ENCODE measurements around the gene RAD21L1.

Gene RAD21L1

DNA sequence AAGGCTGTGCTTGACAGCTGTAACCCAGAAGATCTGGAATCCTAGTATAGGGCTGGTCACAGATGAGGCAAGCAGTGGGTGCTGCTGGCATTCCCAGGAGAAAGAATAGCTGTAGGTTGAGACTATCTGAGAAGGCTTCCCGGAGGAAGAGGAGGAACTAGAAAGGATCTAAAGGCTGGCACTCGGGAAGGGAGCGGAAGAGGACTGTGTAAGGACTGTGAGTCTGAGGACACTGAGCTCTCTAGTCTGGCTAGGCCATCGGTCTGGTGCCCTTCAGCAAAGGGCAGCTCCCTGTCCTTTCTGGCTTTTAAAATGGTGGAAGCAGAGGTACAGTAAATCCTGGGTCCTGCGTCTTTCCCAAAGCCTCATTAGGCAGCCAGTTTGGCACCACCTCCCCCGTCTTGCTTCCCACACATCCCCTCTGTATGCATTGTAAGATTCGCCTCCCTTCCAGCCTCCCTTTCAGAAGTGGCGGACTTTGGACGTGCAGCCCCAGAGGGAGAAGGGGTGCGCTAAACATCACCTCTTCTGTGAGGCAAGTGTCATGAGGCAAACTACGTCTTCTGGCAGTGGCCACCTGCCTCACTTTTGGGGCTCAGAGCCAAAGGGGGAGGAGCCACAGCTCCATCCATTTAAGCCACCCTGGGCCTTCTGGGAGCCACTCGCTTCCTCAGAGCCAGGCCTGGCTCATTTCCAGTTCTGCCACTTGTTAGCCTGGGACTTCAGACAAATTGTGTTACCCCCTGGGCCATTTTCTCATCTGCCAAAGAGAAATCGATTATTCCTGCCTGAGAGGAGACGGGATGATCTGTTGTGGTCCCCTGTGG is 48.9 kb downstream of the RAD21L1 start:
- no peak for DNase-seq

- no peak for DNase-seq
Observed at GRCh38 chr20:1275919-1276318, 50.1 kb downstream of the RAD21L1 start.

- no peak for DNase-seq
Observed at GRCh38 chr20:1277529-1278322, 51.9 kb downstream of the RAD21L1 start.

DNA sequence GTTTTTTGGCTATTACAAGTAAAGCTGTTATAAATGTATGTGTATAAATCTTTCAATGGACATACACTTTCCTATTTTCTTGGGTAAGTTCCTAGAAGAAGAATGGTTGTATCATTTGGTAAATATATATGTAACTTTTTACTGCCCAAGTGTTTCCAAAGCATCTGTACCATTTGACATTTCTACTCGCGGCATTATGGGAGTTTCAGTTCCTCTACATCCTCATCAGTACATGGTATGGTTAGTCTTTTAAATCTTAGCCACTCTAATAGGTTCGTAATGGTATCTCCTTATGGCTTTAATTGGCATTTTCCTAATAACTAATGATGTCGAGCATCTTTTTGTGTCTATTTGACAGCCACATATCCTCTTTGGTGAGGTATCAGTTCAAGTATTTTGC is 53.1 kb downstream of the RAD21L1 start:
- no peak for DNase-seq

GRCh38 chr20:1280195-1281102 is 54.6 kb downstream of the RAD21L1 start:
- DNase-seq, result no peak

- DNase-seq, result no peak
Observed at GRCh38 chr20:1281279-1282057, 55.6 kb downstream of the RAD21L1 start.

- no peak for DNase-seq
Observed at GRCh38 chr20:1282966-1283365, 57.1 kb downstream of the RAD21L1 start.

- DNase-seq, result no peak
Observed at GRCh38 chr20:1283522-1284510, 58.0 kb downstream of the RAD21L1 start.

GRCh38 chr20:1286267-1287024 is 60.6 kb downstream of the RAD21L1 start:
- DNase-seq, result peak; percentile 29

GRCh38 chr20:1287306-1287705 is 61.5 kb downstream of the RAD21L1 start:
- no peak for DNase-seq

GRCh38 chr20:1287787-1288569 is 62.1 kb downstream of the RAD21L1 start:
- no peak for DNase-seq

DNA sequence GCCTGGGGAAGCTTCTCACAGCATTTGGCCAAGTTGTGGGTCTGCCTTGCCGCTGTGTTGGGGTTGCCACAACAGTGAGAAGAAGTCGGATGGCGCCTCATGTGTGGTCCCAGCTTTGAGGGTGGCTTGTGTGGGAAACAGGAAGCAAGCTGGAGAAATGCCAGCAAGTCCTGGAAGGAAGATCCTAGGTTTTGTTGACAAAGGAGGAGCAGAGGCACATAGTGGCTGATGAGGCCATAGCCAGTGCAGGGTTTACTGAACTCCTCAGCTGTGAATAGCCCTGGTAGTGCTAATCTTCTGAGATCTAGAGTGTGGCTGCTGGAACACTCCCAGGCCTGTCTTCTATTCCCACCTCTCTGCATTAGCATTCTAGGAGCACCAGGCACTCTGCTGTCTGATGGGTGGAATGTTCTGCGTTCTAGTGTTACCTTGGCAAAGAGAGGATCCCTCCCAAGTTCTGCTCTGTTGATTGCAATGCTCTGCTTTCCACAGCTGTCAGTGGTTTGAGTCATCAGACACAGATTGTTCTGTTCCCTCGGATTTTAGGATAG is 65.4 kb downstream of the RAD21L1 start:
- DNase-seq, result no peak

DNA sequence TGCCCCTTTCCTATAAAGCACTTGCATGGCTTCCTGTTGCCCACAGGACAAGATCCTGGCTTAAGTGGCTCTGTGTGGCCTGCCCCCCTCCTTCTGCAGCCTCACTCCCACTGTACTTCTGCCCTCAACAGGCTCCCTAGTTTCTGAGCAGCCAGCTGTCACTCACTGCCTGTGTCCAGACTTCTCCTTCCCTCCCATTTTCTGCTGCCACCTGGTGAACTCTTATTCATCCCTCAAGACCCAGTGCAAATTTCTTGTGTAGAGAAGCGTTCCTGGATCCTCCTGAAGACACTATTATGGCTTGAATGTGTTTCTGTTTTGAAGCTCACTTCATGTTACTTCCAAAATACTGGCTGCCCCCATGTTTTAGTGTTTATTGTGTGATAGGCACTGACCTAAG is 66.8 kb downstream of the RAD21L1 start:
- no peak for DNase-seq

DNA sequence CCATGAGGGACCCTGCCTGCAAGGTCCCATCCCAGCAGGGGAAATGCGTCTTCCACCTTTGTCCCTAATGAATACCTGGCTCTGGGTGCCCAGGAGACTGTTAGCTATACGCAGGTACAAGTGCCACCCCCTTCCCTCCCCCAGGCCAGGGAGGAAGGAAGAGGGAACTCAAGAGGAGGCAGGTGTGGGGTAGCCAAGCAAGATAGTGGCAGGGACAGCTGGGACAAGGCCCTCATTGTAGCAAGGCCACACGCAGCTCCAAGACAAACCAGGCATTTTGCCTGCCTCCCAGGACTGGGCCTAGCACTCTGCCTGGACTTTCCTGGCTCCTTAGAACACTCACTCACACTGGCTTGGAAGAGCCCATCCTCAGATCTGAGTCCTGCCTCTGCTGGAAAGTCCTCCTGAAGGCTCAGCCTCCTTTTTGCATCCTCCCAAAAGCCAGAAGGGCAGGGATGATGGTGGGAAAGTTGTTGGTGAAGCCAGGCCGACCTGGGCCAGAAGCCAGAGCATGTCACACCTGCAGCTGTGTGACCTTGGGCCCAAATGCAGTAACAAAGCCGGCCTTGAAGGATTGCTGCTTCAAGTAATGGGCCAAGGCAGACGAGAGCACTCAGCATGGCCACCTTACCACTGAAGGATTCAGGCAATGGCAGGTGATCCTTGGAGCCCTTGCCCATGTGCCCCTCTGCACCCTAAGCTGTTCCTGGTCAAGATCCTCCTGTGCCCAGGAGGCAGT is 68.0 kb downstream of the RAD21L1 start:
- no peak for DNase-seq

DNA sequence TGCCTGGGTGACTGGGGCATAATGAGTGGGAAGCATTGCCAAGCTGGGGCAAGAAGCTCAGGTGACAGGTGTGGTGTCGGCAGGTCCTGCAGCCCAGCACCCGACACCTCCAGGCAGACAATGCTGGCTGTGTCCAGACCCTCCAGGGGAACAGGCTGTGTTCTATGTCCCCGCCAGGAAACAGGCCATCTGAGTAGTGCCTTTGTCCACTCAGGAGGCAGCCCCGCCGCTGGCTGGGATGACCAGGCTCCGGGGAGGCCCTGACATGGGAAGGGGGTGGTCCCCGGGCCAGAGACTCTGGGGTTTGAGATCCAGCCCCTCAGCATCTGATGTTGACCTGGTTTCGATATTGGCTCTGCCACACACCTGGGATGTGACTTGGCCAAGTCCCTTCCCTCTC is 68.7 kb downstream of the RAD21L1 start:
- no peak for DNase-seq

DNA sequence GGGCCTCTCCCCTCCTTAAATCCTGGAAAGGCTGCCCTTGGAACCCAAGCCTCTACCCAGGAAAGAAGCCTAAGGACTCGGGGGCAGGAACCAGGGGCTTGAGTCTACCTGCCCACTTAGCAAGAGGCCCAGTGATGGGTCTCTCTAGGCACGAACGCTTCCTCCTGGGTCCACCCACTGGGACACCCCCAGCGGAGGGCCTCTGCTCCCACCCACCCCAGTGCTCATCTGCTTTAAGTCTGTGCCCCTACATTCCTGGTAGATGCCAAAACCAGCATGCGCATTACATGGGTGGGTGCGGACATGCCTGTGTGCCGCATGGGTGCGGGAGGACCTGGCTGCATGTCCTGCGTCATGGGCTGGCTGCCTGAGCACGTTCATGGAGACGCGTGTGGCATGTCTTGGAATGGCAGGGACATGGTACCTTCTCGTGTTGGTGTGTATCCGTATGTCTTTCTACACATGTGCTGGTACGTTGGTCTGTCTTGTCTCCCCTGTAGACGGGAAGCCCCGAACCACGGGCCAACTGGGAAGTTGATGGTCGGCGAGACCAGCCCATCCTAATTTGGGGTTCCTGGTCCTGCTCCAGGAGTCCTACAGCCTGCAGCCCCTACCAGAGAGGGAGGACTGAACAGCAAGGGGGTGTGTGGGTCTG is 69.6 kb downstream of the RAD21L1 start:
- no peak for DNase-seq

DNA sequence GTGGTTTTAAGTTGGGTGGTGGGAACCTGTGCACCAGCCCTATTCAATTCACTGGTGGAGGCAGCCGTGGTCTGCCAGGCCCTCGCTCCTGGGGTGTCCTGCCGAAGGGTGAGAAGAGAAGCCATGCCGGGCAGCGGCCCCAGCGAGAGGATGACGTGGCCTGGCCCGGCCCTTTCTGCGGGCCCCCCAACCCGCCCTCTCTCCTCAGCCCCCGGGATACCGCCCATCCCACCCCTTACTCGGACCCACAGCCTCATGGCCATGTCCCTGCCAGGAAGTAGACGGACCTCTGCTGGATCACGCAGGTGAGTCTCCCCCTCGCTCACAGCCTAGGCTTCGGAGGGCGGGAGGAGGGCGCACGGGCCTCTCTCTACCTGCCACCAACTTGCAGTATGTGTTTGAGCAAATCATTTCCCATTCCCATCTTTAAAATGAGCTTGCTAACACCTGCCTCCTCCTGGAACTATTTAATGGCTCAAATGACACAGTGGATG is 70.3 kb downstream of the RAD21L1 start:
- DNase-seq, result no peak

GRCh38 chr20:1296922-1297321 is 71.1 kb downstream of the RAD21L1 start:
- DNase-seq, result no peak
